ENCODE data around the gene ARSI.

DNA sequence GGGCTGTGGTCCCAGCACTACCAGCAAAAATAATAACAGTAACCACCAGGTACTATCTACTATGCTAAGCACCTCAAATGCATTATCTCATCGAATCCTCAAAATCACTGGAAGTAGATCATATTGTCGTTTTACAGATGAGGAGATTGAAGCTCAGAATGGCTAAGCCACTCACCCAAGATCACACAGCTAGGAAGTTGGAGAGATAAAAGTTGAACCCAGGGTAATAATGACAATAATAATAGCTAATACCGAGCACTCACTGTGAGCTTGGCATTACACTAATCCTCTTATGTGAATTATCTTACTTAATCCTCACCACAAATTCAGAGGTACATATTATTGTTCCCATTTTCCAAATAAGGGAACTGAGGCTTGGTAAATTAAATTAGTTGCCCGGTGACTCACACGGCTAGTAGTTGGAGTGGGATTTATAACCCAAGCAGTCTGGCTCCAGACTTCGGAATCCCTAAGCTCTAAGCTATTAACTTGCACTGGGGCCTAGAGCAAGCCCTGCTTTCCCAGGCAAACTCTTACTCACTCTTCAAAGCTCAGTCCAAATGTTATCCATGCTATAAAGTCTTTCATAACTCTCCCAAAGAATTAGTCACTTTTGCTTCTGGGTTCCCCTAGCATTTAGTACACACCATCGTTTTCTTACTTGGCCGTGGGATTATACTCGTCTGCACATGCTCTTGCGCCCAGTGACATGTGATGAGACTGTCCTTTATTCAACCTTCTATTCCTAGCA lies 3.8 kb downstream of the ARSI start:
- TF ChIP-seq, protein P1, sequence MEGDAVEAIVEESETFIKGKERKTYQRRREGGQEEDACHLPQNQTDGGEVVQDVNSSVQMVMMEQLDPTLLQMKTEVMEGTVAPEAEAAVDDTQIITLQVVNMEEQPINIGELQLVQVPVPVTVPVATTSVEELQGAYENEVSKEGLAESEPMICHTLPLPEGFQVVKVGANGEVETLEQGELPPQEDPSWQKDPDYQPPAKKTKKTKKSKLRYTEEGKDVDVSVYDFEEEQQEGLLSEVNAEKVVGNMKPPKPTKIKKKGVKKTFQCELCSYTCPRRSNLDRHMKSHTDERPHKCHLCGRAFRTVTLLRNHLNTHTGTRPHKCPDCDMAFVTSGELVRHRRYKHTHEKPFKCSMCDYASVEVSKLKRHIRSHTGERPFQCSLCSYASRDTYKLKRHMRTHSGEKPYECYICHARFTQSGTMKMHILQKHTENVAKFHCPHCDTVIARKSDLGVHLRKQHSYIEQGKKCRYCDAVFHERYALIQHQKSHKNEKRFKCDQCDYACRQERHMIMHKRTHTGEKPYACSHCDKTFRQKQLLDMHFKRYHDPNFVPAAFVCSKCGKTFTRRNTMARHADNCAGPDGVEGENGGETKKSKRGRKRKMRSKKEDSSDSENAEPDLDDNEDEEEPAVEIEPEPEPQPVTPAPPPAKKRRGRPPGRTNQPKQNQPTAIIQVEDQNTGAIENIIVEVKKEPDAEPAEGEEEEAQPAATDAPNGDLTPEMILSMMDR (IDR thresholded peaks at IDR 0.05): no peak
- no peak for TF ChIP-seq ZFX (IDR thresholded peaks at IDR 0.05; ENCODE audit: borderline replicate concordance)
